T47D (cell line): ENCODE data around the gene ZXDC.

Experiments used
- DNase-seq, 2 experiments: peaks; one replicate each; pipeline versions ENCODE4 v3.0.0 to v3.0.0-alpha.2; 2011 to 2012; ENCODE audit warnings: low read depth in 1 of 2, low spot score in 1 of 2
- JUND ChIP-seq: IDR thresholded peaks from 2 replicates; pipeline ENCODE4 v1.6.1; 2012; ENCODE audit warnings: low read depth
- in situ Hi-C: cut with HindIII; loops from 2 replicates; pipeline ENCODE4 v1.10.0; 2016; ENCODE audit warnings: low sequenced_read_pairs, low pct_unique_long_range_greater_than_20kb

The ZXDC gene

GRCh38 chr3:126398423-126399350 is 77.0 kb downstream of the ZXDC start:
- no peak for TF ChIP-seq JUND
- no peak for DNase-seq
- in situ Hi-C loops: no loop called here

DNA sequence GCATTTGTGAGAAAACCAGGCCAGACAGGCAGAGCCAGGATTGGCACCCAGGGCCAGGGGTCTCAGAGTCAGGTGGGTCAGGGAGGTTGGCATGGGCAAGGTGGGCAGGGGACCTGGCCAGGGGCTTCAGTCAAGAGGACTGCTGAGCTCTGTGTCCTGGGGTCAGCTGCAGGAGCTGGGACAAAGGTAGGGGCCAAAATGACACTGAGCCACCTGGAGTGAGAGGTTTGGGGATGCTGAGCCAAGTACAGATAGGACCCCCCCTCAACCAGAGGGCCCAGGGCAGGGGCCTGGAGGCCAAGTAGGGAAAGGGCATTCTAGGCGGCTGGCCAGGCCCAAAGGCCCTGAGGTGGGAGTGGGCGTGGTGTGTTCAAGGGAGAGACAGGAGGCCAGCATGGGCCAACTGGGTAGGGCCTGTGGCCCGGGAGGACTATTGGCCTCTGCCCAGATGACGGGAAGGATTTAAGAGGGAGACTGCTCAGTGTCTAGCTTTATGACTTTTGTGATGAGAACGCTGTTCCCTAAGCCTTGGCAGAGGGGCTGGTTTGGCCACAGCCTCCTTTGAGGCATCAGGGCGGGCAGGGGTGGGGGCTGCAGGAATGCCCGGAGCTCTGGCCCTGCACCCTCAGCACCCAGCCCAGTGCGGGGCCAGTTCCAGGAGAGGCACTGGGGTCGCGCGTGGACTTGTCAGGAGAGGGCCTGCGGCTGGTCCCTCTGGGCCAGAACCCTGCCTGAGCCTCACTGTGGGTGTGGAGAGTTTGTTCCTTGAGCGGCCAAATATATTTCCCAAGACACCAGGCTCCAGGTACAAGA is 77.9 kb downstream of the ZXDC start:
- no peak for DNase-seq
- no peak for TF ChIP-seq JUND
- in situ Hi-C loops: no loop called here

DNA sequence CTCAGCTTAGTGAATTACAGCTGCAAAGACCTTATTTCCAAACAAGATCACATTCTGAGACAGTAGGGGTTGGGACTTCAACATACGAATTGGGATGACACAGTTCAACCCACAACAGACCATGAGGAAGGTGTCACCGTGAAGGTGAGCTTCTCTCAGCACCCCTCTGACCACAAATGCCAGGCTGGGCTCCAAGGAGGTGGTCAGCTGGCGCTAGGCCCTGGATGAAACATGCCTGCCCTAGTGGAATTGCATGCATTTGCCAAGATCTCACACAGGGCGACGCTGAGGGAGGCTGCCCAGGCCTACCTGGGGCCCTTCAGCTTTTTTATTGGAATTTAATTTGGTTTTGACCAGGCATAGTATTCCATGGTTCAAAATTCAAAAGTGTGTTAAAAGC is 79.2 kb downstream of the ZXDC start:
- no peak for DNase-seq
- in situ Hi-C loops: no loop called here
- no peak for TF ChIP-seq JUND

- in situ Hi-C loops: no loop called here
- DNase-seq: no peak
- TF ChIP-seq JUND: no peak
These were observed 79.7 kb downstream of the ZXDC start for GRCh38 chr3:126395846-126396513.

DNA sequence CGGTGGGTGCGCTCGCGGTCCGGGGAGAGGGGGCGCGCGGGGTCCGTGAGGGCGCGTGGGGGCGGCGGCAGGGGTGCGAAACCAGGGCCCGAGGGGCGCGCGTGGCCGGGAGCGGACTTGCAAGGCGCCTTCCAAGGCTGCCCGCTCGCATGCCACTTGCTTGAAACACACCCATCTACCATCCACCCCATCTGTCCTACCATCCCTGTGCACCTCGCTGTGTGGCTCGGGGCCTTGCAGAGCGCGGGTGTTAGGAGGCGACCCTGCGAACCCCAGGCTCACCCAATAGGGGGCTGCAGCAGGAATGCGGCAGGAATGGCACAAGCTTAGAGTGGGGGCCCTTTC is 80.7 kb downstream of the ZXDC start:
- in situ Hi-C loops: no loop called here
- TF ChIP-seq JUND: no peak
- no peak for DNase-seq

DNA sequence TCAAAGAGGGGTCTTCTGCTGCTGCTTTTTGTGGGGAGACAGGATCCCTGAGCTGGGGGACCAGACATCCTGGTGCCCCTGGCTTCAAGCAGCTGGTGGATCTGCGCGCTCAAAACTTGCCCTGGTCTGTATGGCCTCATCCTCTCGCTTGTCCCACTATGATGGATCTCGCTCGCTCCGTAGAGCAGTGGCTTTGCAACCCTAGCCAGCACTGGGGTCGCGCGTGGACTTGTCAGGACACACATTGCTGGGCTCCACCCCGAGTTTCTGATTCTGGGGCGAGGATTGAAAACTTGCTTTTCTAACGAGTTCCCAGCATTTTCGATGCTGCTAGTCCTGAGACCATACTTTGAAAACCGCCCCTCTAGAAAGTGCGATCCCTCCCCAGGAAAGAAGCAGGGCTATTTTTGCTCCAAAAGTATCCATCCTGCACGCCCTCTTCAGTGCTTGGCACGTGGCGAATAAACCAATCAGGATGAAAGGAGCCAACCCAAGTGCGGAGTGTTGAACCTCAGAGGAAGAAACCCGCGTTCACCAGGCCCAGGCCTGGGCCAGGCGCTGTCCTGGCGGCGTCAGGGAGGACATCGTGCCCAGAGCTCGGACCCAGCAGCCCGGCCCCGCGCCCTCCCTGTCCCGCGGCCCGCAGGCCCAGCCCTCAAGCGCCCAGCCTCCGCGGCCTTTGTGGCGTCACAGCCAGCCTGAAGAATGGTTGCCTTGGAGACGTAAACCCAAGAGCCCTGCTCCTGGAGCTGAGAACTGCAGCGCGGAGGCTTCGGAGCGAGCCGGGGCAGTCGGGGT is 81.3 kb downstream of the ZXDC start, which contains the start of gene CFAP100:
TSS of gene CFAP100 (plus strand) at position 731 of the 798 bp plus-strand sequence. CDS start 1,092 bp downstream, outside the sequence.
- DNase-seq: no peak
- TF ChIP-seq JUND: no peak
- in situ Hi-C loops: no loop called here

GRCh38 chr3:126393563-126393962 is 82.1 kb downstream of the ZXDC start:
- no peak for DNase-seq
- in situ Hi-C loops: no loop called here
- no peak for TF ChIP-seq JUND

DNA sequence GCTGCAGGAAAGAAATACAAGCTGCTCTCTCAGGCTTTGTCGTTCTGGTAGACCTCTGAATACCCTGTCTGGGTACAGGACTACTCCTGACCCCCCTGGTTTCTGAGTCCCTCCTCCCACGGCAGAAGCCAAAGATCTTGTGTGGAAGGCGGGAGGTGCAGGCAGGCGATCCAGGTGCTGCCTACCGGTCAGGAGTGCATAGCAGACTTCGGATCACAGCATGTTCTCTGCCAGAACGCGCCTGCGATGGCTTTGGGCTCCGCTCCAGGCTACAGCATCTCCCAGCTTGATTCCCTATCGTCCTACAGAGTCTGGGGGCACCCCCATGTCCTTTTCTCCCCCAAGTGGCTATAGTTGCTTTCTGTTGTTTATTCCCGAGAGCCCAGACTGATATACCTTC is 83.4 kb downstream of the ZXDC start:
- TF ChIP-seq JUND: no peak
- in situ Hi-C loops: no loop called here
- no peak for DNase-seq

DNA sequence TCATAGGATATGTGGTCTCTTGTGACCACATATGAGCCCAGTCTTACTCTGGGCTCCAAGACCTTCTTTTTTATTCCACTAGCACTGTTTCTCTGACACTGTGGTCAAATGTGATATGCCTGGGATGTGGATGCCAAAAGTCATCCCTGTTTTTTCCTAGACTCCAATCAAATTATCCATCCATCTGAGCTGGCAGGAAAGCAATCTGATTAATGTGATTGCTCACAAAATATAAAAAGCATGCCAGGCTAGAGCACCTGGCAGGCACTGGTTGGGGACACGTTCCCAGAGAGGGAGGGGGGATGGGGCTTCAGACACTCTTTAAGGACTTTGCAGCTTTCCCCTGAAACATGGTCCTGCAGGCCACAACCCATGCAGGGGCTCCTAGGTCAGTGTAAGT is 84.1 kb downstream of the ZXDC start:
- in situ Hi-C loops: no loop called here
- no peak for TF ChIP-seq JUND
- DNase-seq: no peak

- no peak for TF ChIP-seq JUND
- no peak for DNase-seq
- in situ Hi-C loops: no loop called here
These were observed 84.9 kb downstream of the ZXDC start for GRCh38 chr3:126390751-126391150.

GRCh38 chr3:126390201-126390600 is 85.5 kb downstream of the ZXDC start:
- in situ Hi-C loops: no loop called here
- TF ChIP-seq JUND: no peak
- DNase-seq: no peak

GRCh38 chr3:126389794-126390146 is 85.9 kb downstream of the ZXDC start:
- TF ChIP-seq JUND: no peak
- in situ Hi-C loops: no loop called here
- DNase-seq: peak in 1 of 2 experiments; percentile 37
